Measurements from ENCODE around the gene ZNF552. TPM values are rescaled to one million over a fixed set of nuclear protein-coding genes. Genes with fewer than 3 reads are reported as not detected.

The ZNF552 gene
- total and polyA plus RNA-seq, 2 of the 8 experiments (the other 6 are each of a cell fraction or from before 2014, with no cell fraction given): 5.9 to 11.6 TPM

DNA sequence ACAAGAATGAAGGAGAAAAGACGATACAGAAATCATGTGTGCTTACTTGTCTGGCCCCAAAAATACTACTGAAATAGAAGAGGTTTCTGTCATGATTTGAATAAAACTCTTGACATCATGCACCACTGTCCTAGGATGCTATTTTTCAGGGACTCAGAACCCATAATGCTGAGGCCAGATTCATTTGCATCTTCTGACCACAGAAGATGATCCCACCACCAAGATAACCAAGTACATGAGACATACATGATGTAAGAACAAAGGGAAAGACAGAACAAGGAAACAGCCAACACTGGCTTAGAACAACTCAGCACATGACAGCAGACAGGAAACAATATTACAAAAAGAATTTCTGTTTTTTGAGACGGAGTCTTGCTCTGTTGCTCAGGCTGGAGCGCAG, 2.5 kb downstream of the ZNF552 start:
- Histone ChIP-seq H3K9ac (replicated peaks in 1 of 4; ENCODE audit: extremely low read depth in 1 of 4, low read depth in 3 of 4, low read length in 3 of 4) (no peak overlapping the region), H3K79me1 (ENCODE audit: low read depth, low read length) (0 out of 2 replicates have a peak, but pooled peaks cover 2% of the 10 kb centered on the region), H3K4me3 (ENCODE audit: extremely low read depth in 1 of 4, insufficient read depth in 2 of 4, low read depth in 3 of 4, low read length in 4 of 4) (no peak overlapping the region), H4K5ac (ENCODE audit: insufficient read length, low read depth, low read length) (no peak overlapping the region), H4K20me1 (replicated peaks in 1 of 2; ENCODE audit: control insufficient read depth in 1 of 2, insufficient read depth in 2 of 2, low read length in 2 of 2) (peaks cover 0 to 8% of the 10 kb centered on the region in 2 experiments), H3K14ac (ENCODE audit: insufficient read length) (no peak overlapping the region), H3K4me2 (ENCODE audit: insufficient read depth in 1 of 2, low read depth in 2 of 2, low read length in 2 of 2) (no peak overlapping the region), H4K8ac (ENCODE audit: extremely low read depth, insufficient read depth, low read length) (no peak overlapping the region), H3K56ac (replicated peaks; ENCODE audit: insufficient read length, low read depth, low read length) (no peak overlapping the region), H3K27ac (ENCODE audit: low read depth, low read length) (no peak overlapping the region), H3K9me3 (ENCODE audit: insufficient read depth in 2 of 2, low read depth in 1 of 2, low read length in 1 of 2) (no peaks in the 10 kb centered on the region), H2BK120ac (replicated peaks; ENCODE audit: low read depth, low read length) (no peak overlapping the region), H3K18ac (ENCODE audit: extremely low read depth, low read length) (no peak overlapping the region), H3K23ac (ENCODE audit: insufficient read length) (no peak overlapping the region), H3K23me2 (ENCODE audit: low read depth, low read length) (peaks cover 4% of the 10 kb centered on the region), H2BK20ac (ENCODE audit: low read length) (no peak overlapping the region), H2BK12ac (ENCODE audit: low read depth, low read length) (no peak overlapping the region), H3K4ac (replicated peaks; ENCODE audit: insufficient read length, low read depth, low read length) (no peak overlapping the region), H3K4me1 (replicated peaks in 1 of 4; ENCODE audit: control insufficient read depth in 3 of 4, insufficient read depth in 4 of 4, low read length in 3 of 4) (peaks cover 0 to 4% (median 1%) of the 10 kb centered on the region in 4 experiments; a peak in 3 of 7 replicates), H2BK5ac (ENCODE audit: low read depth, low read length) (no peak overlapping the region), H2AK5ac (ENCODE audit: low read depth, low read length) (no peak overlapping the region), H2BK15ac (ENCODE audit: low read length) (no peak overlapping the region), H3K36me3 (ENCODE audit: control insufficient read depth in 2 of 4, insufficient read depth in 4 of 4, low read length in 3 of 4) (peaks cover 2 to 24% (median 17%) of the 10 kb centered on the region in 4 experiments; a peak in 7 of 8 replicates), H4K91ac (replicated peaks; ENCODE audit: insufficient read length, low read length) (no peak overlapping the region), H2AFZ (ENCODE audit: low read length) (no peak overlapping the region), H3K79me2 (ENCODE audit: control insufficient read depth in 1 of 2, insufficient read depth in 2 of 2, low read length in 2 of 2) (peaks cover 0 to 8% of the 10 kb centered on the region in 2 experiments; a peak in 2 of 4 replicates), H3K27me3 (replicated peaks in 1 of 4; ENCODE audit: control insufficient read depth in 3 of 4, extremely low read depth in 1 of 4, insufficient read depth in 3 of 4, low read length in 3 of 4) (no peaks in the 10 kb centered on the region)
- FAIRE-seq: no peak
- TF ChIP-seq ZNF274 (IDR thresholded peaks at IDR 0.05; ENCODE audit: borderline replicate concordance, extremely low read depth, low read length) (no peak), SRF (IDR thresholded peaks at IDR 0.05; ENCODE audit: low read depth, low read length) (no peak), JUN (IDR thresholded peaks at IDR 0.05; ENCODE audit: low read depth, low read length) (no peak)
- 96% methylated on average over 3 of the region's 3 CpGs; no CpG with 5 or more reads in 1 of the 2 experiments for WGBS, 2 experiments (ENCODE audit: extremely low coverage in 1 of 2, insufficient coverage in 1 of 2, insufficient read length in 1 of 2, insufficient replicate concordance in 2 of 2, low coverage in 1 of 2, low lambda C conversion rate in 2 of 2, missing lambda C conversion rate in 1 of 2)
- no peak for DNase-seq (ENCODE audit: low read depth in 1 of 2, low spot score in 2 of 2)
- ChIA-PET POLR2A (ENCODE audit: partially characterized antibody) (interaction anchor here (1.1 to 3.5 kb wide), 3 partner anchors 7 to 18 kb away, joined by 4 to 36 read pairs (median 5); partner anchors contain the start of gene ZNF587B), CTCF (ENCODE audit: partially characterized antibody) (no interaction called here)
